ENCODE data around the gene CCDC102A. TPM values are rescaled to one million over a fixed set of nuclear protein-coding genes. Genes with fewer than 3 reads are reported as not detected.

The CCDC102A gene
- total and polyA plus RNA-seq, 2 of the 13 experiments (the other 11 are each of a cell fraction or from before 2014, with no cell fraction given): 2.1 to 2.8 TPM

DNA sequence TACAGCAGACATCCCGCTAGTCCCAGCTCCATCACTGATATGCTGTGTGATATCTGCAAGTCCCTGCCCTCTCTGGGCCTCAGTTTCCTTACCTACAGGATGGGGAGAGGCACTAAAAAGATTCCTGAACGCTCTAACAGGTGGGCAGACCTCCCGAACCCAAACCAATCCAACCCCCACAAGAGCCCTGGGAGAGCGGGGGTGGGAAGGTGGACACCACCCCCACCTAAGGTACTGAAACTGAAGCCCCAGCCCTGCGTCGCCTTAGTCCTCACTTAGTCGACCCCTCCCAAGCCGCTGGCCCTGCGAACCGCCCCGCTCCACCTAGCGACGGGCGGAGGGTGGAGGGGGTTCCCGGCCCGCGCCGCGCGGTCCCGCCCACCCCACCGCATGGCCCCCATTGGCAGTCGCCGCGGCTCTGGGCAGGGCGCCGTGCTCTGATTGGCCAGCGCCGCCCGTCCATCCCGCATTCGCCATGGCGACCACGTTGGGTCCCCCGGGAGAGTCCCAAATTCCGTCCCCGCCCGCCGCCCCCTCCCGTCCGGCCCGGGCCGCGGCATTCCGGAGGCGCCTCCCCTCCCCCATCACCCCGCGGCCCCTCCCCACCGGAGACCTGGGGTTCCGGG lies 578 bp downstream of the CCDC102A start (continued):
- TF ChIP-seq, protein P1, sequence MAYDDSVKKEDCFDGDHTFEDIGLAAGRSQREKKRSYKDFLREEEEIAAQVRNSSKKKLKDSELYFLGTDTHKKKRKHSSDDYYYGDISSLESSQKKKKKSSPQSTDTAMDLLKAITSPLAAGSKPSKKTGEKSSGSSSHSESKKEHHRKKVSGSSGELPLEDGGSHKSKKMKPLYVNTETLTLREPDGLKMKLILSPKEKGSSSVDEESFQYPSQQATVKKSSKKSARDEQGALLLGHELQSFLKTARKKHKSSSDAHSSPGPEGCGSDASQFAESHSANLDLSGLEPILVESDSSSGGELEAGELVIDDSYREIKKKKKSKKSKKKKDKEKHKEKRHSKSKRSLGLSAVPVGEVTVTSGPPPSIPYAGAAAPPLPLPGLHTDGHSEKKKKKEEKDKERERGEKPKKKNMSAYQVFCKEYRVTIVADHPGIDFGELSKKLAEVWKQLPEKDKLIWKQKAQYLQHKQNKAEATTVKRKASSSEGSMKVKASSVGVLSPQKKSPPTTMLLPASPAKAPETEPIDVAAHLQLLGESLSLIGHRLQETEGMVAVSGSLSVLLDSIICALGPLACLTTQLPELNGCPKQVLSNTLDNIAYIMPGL (CRISPR knock-in tag; IDR thresholded peaks at IDR 0.05; ENCODE audit: borderline replicate concordance in 1 of 2, low read depth in 1 of 2): 0 out of 4 replicates have a peak, but pooled peaks of 1 of the 2 experiments have one; percentile 27
- TF ChIP-seq NFIC (IDR thresholded peaks at IDR 0.05; ENCODE audit: low read length) (no peak), GLI4 (CRISPR knock-in tag; IDR thresholded peaks at IDR 0.05; ENCODE audit: borderline replicate concordance) (0 out of 2 replicates have a peak, but pooled peaks have one; percentile 61), PHB2 (IDR thresholded peaks at IDR 0.05; ENCODE audit: partially characterized antibody) (no peak), POLR2A (IDR thresholded peaks at IDR 0.05; ENCODE audit: insufficient read depth in 1 of 2, low read depth in 2 of 2, low read length in 2 of 2) (no peak), MEIS2 (CRISPR knock-in tag; IDR thresholded peaks at IDR 0.05) (no peak), MYC (CRISPR knock-in tag; IDR thresholded peaks at IDR 0.05; ENCODE audit: borderline replicate concordance) (no peak), CREB1 (IDR thresholded peaks at IDR 0.05) (no peak), CREB1 (CRISPR knock-in tag; IDR thresholded peaks at IDR 0.05) (no peak), GATA4 (IDR thresholded peaks at IDR 0.05; ENCODE audit: borderline replicate concordance, low read depth) (no peak)
- TF ChIP-seq, protein P2, sequence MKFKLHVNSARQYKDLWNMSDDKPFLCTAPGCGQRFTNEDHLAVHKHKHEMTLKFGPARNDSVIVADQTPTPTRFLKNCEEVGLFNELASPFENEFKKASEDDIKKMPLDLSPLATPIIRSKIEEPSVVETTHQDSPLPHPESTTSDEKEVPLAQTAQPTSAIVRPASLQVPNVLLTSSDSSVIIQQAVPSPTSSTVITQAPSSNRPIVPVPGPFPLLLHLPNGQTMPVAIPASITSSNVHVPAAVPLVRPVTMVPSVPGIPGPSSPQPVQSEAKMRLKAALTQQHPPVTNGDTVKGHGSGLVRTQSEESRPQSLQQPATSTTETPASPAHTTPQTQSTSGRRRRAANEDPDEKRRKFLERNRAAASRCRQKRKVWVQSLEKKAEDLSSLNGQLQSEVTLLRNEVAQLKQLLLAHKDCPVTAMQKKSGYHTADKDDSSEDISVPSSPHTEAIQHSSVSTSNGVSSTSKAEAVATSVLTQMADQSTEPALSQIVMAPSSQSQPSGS (CRISPR knock-in tag; IDR thresholded peaks at IDR 0.05): no peak
- TF ChIP-seq, protein P3, sequence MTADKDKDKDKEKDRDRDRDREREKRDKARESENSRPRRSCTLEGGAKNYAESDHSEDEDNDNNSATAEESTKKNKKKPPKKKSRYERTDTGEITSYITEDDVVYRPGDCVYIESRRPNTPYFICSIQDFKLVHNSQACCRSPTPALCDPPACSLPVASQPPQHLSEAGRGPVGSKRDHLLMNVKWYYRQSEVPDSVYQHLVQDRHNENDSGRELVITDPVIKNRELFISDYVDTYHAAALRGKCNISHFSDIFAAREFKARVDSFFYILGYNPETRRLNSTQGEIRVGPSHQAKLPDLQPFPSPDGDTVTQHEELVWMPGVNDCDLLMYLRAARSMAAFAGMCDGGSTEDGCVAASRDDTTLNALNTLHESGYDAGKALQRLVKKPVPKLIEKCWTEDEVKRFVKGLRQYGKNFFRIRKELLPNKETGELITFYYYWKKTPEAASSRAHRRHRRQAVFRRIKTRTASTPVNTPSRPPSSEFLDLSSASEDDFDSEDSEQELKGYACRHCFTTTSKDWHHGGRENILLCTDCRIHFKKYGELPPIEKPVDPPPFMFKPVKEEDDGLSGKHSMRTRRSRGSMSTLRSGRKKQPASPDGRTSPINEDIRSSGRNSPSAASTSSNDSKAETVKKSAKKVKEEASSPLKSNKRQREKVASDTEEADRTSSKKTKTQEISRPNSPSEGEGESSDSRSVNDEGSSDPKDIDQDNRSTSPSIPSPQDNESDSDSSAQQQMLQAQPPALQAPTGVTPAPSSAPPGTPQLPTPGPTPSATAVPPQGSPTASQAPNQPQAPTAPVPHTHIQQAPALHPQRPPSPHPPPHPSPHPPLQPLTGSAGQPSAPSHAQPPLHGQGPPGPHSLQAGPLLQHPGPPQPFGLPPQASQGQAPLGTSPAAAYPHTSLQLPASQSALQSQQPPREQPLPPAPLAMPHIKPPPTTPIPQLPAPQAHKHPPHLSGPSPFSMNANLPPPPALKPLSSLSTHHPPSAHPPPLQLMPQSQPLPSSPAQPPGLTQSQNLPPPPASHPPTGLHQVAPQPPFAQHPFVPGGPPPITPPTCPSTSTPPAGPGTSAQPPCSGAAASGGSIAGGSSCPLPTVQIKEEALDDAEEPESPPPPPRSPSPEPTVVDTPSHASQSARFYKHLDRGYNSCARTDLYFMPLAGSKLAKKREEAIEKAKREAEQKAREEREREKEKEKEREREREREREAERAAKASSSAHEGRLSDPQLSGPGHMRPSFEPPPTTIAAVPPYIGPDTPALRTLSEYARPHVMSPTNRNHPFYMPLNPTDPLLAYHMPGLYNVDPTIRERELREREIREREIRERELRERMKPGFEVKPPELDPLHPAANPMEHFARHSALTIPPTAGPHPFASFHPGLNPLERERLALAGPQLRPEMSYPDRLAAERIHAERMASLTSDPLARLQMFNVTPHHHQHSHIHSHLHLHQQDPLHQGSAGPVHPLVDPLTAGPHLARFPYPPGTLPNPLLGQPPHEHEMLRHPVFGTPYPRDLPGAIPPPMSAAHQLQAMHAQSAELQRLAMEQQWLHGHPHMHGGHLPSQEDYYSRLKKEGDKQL (CRISPR knock-in tag; IDR thresholded peaks at IDR 0.05; ENCODE audit: low read depth): no peak
- TF ChIP-seq, protein P4, sequence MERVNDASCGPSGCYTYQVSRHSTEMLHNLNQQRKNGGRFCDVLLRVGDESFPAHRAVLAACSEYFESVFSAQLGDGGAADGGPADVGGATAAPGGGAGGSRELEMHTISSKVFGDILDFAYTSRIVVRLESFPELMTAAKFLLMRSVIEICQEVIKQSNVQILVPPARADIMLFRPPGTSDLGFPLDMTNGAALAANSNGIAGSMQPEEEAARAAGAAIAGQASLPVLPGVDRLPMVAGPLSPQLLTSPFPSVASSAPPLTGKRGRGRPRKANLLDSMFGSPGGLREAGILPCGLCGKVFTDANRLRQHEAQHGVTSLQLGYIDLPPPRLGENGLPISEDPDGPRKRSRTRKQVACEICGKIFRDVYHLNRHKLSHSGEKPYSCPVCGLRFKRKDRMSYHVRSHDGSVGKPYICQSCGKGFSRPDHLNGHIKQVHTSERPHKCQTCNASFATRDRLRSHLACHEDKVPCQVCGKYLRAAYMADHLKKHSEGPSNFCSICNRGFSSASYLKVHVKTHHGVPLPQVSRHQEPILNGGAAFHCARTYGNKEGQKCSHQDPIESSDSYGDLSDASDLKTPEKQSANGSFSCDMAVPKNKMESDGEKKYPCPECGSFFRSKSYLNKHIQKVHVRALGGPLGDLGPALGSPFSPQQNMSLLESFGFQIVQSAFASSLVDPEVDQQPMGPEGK (CRISPR knock-in tag; IDR thresholded peaks at IDR 0.05): peak; percentile 92
- TF ChIP-seq, protein P5, sequence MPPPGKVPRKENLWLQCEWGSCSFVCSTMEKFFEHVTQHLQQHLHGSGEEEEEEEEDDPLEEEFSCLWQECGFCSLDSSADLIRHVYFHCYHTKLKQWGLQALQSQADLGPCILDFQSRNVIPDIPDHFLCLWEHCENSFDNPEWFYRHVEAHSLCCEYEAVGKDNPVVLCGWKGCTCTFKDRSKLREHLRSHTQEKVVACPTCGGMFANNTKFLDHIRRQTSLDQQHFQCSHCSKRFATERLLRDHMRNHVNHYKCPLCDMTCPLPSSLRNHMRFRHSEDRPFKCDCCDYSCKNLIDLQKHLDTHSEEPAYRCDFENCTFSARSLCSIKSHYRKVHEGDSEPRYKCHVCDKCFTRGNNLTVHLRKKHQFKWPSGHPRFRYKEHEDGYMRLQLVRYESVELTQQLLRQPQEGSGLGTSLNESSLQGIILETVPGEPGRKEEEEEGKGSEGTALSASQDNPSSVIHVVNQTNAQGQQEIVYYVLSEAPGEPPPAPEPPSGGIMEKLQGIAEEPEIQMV (CRISPR knock-in tag; IDR thresholded peaks at IDR 0.05; ENCODE audit: low read depth): 0 out of 2 replicates have a peak, but pooled peaks have one; percentile 49
- TF ChIP-seq, protein P6, sequence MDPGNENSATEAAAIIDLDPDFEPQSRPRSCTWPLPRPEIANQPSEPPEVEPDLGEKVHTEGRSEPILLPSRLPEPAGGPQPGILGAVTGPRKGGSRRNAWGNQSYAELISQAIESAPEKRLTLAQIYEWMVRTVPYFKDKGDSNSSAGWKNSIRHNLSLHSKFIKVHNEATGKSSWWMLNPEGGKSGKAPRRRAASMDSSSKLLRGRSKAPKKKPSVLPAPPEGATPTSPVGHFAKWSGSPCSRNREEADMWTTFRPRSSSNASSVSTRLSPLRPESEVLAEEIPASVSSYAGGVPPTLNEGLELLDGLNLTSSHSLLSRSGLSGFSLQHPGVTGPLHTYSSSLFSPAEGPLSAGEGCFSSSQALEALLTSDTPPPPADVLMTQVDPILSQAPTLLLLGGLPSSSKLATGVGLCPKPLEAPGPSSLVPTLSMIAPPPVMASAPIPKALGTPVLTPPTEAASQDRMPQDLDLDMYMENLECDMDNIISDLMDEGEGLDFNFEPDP (CRISPR knock-in tag; conservative IDR thresholded peaks at IDR 0.05): no peak

Data from HepG2 (cell line).